HG03280 (cell line): ENCODE results near the gene FBXL14.
"Not testable (repeated sequence)": the region's sequence is repeated elsewhere in the genome, so short reads cannot be mapped to it uniquely, and the experiment has no call there.

Experiments
- ATAC-seq: cut with Tn5 transposase; IDR thresholded peaks from one replicate; pipeline ENCODE4 v1.9.1; 2021; ENCODE audit warnings: mild to moderate bottlenecking, moderate library complexity; ENCODE audit not compliant: unreplicated experiment

Gene FBXL14

GRCh38 chr12:1620092-1620491 lies 25.7 kb upstream of the FBXL14 start:
- no peak for ATAC-seq

GRCh38 chr12:1619587-1619986 lies 25.2 kb upstream of the FBXL14 start:
- no peak for ATAC-seq

GRCh38 chr12:1619159-1619558 lies 24.8 kb upstream of the FBXL14 start:
- ATAC-seq, result no peak

GRCh38 chr12:1618489-1618888 lies 24.1 kb upstream of the FBXL14 start:
- no peak for ATAC-seq

GRCh38 chr12:1616233-1617066 lies 22.1 kb upstream of the FBXL14 start:
- ATAC-seq, result no peak

- ATAC-seq, result no peak
Measured at GRCh38 chr12:1614360-1614759, 20.0 kb upstream of the FBXL14 start.

GRCh38 chr12:1613860-1614259 lies 19.5 kb upstream of the FBXL14 start:
- ATAC-seq, result no peak

- ATAC-seq, result no peak
Measured at GRCh38 chr12:1611803-1612572, 17.6 kb upstream of the FBXL14 start.

- no peak for ATAC-seq
Measured at GRCh38 chr12:1610072-1610643, 15.8 kb upstream of the FBXL14 start.

- ATAC-seq, result no peak
Measured at GRCh38 chr12:1608713-1609119, 14.3 kb upstream of the FBXL14 start.

- no peak for ATAC-seq
Measured at GRCh38 chr12:1607940-1608712, 13.7 kb upstream of the FBXL14 start.

GRCh38 chr12:1606021-1606622 lies 11.7 kb upstream of the FBXL14 start:
- peak; percentile 38 for ATAC-seq

GRCh38 chr12:1605129-1606020 lies 11.0 kb upstream of the FBXL14 start:
- peak; percentile 52 for ATAC-seq

- ATAC-seq, result no peak
Measured at GRCh38 chr12:1604464-1604863, 10.1 kb upstream of the FBXL14 start.

GRCh38 chr12:1603269-1603993 lies 9.1 kb upstream of the FBXL14 start:
- ATAC-seq, result no peak

GRCh38 chr12:1602706-1603105 lies 8.3 kb upstream of the FBXL14 start:
- ATAC-seq, result not testable (repeated sequence)

GRCh38 chr12:1598757-1599156 lies 4.4 kb upstream of the FBXL14 start:
- ATAC-seq, result no peak

- no peak for ATAC-seq
Measured at GRCh38 chr12:1595690-1596347, 1.4 kb upstream of the FBXL14 start.
